Hindlimb muscle (tissue), 1 donor: ENCODE measurements around the gene CRYAB. TPM values are rescaled to one million over a fixed set of nuclear protein-coding genes. Genes with fewer than 3 reads are reported as not detected.
"Not testable (repeated sequence)": the region's sequence is repeated elsewhere in the genome, so short reads cannot be mapped to it uniquely, and the experiment has no call there.

Experiments used
- DNase-seq: peaks from one replicate; pipeline ENCODE4 v3.0.0-alpha.2; 2013
- polyA plus RNA-seq: library from polyadenylated mRNA; unstranded; fragments of 120-200 nt; gene quantifications from one replicate; pipeline ENCODE4 v1.2.1, GENCODE V29; 2013; ENCODE audit not compliant: insufficient read length

The CRYAB gene
- polyA plus RNA-seq, 1 donor = 619 TPM

DNA sequence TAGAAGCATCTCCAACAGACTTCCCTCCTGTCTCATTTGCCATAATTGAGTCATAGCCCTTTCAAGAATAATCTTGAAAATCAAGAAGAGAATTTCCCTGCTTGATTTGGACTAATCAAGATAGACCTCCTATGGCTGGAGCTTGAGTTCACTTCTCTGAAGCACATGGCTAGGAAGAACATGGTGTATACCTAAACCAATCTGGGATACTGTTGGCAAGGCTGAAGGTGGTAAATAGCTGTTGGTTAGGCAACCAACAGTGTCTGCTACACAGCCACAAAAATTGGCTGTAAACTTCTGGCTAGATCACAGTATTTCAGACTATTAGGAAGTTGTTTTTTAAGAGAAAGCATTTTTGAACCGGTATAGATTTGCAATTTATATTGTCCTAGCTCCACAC lies 4.9 kb downstream of the CRYAB start:
- no peak for DNase-seq

GRCh38 chr11:111905411-111905810 lies 6.2 kb downstream of the CRYAB start:
- DNase-seq = no peak

DNA sequence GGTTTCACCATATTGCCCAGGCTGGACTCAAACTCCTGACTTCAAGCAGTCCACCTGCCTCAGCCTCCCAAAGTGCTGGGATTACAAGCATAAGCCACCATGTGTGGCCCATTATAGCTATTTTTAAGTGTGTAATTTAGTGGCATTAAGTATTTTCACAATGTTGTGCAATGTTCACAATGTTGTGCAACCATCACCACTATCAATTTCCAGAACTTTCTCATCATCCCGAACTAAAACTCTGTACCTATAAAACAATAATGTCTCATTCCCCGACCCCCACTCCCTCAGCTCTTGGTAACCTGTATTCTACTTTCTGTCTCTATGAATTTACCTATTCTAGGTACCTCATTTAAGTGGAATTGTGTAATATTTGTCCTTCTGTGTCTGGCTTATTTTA lies 24.7 kb downstream of the CRYAB start:
- no peak for DNase-seq

DNA sequence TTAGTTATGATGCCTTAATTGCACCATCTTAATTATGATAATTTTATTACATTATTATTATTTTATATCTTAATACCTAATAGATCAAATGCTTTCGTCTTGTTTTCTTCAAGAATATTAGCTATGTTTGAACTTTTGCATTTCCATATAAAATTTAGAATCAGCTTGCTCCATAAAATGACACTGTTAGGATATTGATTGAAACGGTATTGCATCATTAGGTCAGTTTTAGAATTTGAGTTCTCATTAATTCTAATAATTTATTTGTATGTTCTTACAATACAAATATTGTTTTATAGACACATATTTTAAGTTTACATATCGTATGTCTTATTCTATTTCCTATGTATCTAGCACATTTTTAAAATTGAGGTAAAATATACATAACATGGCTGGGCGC lies 25.5 kb downstream of the CRYAB start:
- no peak for DNase-seq

- DNase-seq = not testable (repeated sequence)
Measured at GRCh38 chr11:111885053-111885452, 26.5 kb downstream of the CRYAB start.

GRCh38 chr11:111882202-111882601 lies 29.4 kb downstream of the CRYAB start:
- DNase-seq = no peak

DNA sequence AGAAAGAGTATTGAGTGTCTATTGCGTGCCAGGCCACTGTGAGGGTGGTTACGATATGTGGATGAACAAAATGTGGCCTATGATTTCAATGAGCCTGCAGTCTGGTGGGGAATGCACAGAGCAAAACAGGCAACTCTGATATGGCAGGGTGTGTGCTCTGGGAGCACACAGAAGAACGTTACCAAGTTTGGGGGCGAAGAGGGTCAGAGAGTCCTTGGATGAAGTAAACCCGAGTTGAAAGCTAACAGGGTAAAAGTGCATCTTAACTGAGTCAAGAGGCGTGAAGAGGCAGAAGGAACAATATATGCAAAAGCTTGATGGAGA lies 32.0 kb downstream of the CRYAB start:
- DNase-seq = peak; percentile 11

GRCh38 chr11:111878849-111879636 lies 32.5 kb downstream of the CRYAB start, which contains the start of the genes CFAP68 and FDXACB1:
Gene CFAP68 (plus strand): TSS chr11:111879541. CDS start chr11:111879561, 20 bp downstream.
Gene FDXACB1 (minus strand): TSS chr11:111879165. CDS start chr11:111879132, 33 bp downstream.
- DNase-seq = peak; percentile 96

DNA sequence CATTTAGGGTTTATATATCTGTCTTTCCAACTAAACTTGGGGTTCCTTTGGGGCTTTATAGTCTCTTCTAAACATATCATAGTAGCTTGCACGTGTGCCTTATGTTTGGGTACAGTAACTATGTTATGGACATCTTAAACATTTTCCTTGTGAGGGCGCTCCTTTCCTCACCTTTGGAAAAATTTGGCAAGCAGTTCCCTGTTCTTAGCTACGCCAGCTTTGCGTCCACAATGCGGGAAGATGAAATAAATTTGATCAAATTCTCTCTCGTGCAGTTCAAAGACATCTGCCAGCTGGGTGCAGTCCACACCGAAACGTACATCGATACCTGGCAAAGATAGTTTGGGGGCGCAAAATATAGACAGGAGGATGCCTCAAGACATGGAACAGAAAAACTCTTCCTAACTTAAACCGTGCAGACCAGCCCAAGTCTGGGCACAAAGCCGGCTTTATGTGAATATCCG lies 33.2 kb downstream of the CRYAB start:
- DNase-seq = no peak

DNA sequence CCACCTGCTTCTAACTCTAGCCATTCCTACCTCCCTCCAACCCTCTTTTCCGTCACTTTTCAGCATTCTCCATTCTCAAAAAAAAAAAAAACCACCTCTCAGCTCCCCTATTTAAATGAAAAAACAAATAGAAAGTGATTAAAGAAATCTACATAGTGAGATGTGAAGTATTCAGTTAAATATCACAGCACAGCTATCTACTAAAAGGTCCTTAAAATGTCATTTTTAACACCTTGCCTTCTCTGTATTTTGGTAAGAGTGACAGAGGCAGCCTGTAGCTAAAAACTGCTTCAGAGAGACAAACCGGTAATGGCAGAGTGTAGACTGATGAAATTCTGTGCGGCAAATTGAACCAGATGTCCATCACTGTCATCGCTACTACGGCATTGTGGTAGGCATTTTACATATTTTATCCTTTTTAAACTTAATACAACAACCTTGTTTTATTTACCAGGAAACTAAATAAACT lies 39.8 kb downstream of the CRYAB start:
- no peak for DNase-seq

DNA sequence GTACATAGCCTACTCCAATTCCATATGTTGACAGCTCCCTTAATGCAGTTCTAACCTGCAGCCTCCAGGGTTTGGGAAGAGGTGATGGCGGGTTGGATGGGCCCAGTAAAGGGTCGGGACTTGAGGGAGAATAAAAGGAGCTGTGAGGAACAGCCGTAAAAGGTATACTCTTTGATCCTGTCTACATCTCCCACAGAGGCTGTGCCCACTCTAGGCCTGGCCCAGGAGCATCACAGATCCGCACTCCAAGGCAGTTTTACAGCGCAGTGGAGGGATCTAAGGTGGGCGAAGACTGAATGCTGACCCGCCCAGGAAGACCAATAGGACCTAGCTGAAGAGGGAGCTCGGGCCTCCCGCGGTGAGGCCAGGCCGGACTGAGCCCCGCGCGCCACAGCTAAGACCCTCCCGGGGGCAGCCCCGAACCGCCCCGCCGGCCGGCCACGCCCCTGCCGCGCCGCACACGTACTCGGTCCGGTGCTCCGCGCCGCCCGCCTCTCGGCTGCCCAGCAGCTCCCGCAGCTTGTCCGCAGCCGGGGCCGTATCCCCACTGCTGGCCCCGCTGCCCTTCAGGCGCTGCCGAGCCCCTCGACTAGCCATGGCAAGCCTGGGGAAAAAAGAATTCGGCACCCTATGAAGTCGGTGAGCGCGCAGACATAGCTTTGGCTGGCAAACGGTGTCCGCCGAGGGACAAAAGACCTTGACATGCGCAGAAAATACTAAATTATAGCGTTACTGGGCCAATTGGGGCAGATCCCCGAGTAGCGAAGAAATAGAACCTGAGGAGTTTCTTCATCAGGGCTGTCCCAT lies 40.5 kb downstream of the CRYAB start, which contains the start of gene ALG9:
ALG9 (minus strand) TSS at position 696 of the 807 bp plus-strand sequence; CDS start at position 597, 99 bp downstream.
- DNase-seq = peak; percentile 89

GRCh38 chr11:111870522-111870885 lies 41.1 kb downstream of the CRYAB start:
- no peak for DNase-seq

GRCh38 chr11:111870113-111870512 lies 41.5 kb downstream of the CRYAB start:
- DNase-seq = no peak

DNA sequence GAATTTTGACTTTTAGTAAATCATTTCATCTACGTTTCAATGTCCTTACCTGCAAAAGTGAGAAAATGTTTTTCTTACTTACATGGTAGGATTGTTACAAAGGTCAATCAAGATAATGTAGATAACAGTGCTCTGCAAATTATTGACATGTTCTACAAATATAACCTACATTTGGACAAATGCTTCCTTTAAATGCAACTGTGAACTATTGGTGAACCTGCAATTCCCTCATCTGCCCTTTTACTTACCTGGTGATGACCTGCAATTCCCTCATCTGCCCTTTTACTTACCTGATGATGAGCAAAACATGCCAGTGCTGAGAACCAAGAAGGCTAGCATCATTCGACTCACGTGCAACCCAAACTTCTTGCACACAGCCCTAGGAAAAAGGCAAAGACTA lies 51.3 kb downstream of the CRYAB start:
- no peak for DNase-seq

Other genes with a start within 250 kb of the CRYAB start
- 11.4 TPM for gene PPP2R1B, start 145.4 kb downstream of the CRYAB start, polyA plus RNA-seq
- 26.5 TPM for gene ALG9, start 40.2 kb downstream of the CRYAB start, polyA plus RNA-seq
- 1.6 TPM for gene FDXACB1, start 32.6 kb downstream of the CRYAB start, polyA plus RNA-seq
- 17.5 TPM for gene CFAP68, start 32.2 kb downstream of the CRYAB start, polyA plus RNA-seq
- 101 TPM for gene HSPB2, start 964 bp upstream of the CRYAB start, polyA plus RNA-seq
- gene C11orf52, start 7.1 kb upstream of the CRYAB start, polyA plus RNA-seq = 4.0 TPM
- 15.8 TPM for gene DIXDC1, start 25.6 kb upstream of the CRYAB start, polyA plus RNA-seq
- 39.2 TPM for gene DLAT, start 113.6 kb upstream of the CRYAB start, polyA plus RNA-seq
- gene PIH1D2, start 162.2 kb upstream of the CRYAB start, polyA plus RNA-seq = 0.93 TPM
- gene NKAPD1, start 162.5 kb upstream of the CRYAB start, polyA plus RNA-seq = 26.1 TPM
- gene TIMM8B, start 175.0 kb upstream of the CRYAB start, polyA plus RNA-seq = 49.2 TPM
- 91.6 TPM for gene SDHD, start 175.1 kb upstream of the CRYAB start, polyA plus RNA-seq